GM19351 (cell line): ENCODE data around the gene SLBP.
A peak's percentile ranks its signal among the peaks of the same experiment; 100 is the strongest.

Experiments used
- ATAC-seq: cut with Tn5 transposase; IDR thresholded peaks from one replicate; pipeline ENCODE4 v1.9.1; 2021; ENCODE audit warnings: mild to moderate bottlenecking, moderate library complexity; ENCODE audit not compliant: unreplicated experiment

The SLBP gene

GRCh38 chr4:1749370-1749769 is 37.3 kb upstream of the SLBP start:
- no peak for ATAC-seq

- ATAC-seq: peak; percentile 53
Measured at GRCh38 chr4:1748465-1748995, 36.4 kb upstream of the SLBP start.

- no peak for ATAC-seq
Measured at GRCh38 chr4:1747603-1747967, 35.5 kb upstream of the SLBP start.

GRCh38 chr4:1746919-1747602 is 34.9 kb upstream of the SLBP start:
- no peak for ATAC-seq

- ATAC-seq: peak; percentile 82
Measured at GRCh38 chr4:1746265-1746691, 34.2 kb upstream of the SLBP start.

- no peak for ATAC-seq
Measured at GRCh38 chr4:1745697-1746096, 33.6 kb upstream of the SLBP start.

- ATAC-seq: no peak
Measured at GRCh38 chr4:1745165-1745564, 33.0 kb upstream of the SLBP start.

GRCh38 chr4:1744552-1744951 is 32.4 kb upstream of the SLBP start:
- ATAC-seq: no peak

- no peak for ATAC-seq
Measured at GRCh38 chr4:1743975-1744374, 31.9 kb upstream of the SLBP start.

- no peak for ATAC-seq
Measured at GRCh38 chr4:1743551-1743950, 31.4 kb upstream of the SLBP start.

GRCh38 chr4:1741208-1741607 is 29.1 kb upstream of the SLBP start:
- ATAC-seq: no peak

- ATAC-seq: no peak
Measured at GRCh38 chr4:1740021-1740545, 28.0 kb upstream of the SLBP start.

GRCh38 chr4:1739358-1739757 is 27.2 kb upstream of the SLBP start:
- ATAC-seq: no peak

- no peak for ATAC-seq
Measured at GRCh38 chr4:1738410-1738809, 26.3 kb upstream of the SLBP start.

GRCh38 chr4:1737666-1738065 is 25.5 kb upstream of the SLBP start:
- no peak for ATAC-seq

- no peak for ATAC-seq
Measured at GRCh38 chr4:1736812-1737211, 24.7 kb upstream of the SLBP start.

GRCh38 chr4:1735215-1735614 is 23.1 kb upstream of the SLBP start:
- ATAC-seq: no peak

- no peak for ATAC-seq
Measured at GRCh38 chr4:1732911-1733310, 20.8 kb upstream of the SLBP start.

GRCh38 chr4:1731180-1731579 is 19.1 kb upstream of the SLBP start:
- no peak for ATAC-seq

GRCh38 chr4:1730532-1731135 is 18.5 kb upstream of the SLBP start:
- ATAC-seq: no peak

- no peak for ATAC-seq
Measured at GRCh38 chr4:1728061-1728980, 16.2 kb upstream of the SLBP start.
